Neuronal stem cell (in vitro differentiated cells): Measurements from ENCODE around the gene SPZ1. TPM values are rescaled to one million over a fixed set of nuclear protein-coding genes. Genes with fewer than 3 reads are reported as not detected.

Experiments
- DNase-seq: peaks from one replicate; pipeline ENCODE4 v3.0.0-alpha.2; 2013; ENCODE audit warnings: low spot score
- H2AFZ ChIP-seq: one replicate; pipeline ENCODE4 v1.6.1; 2013; ENCODE audit warnings: mild to moderate bottlenecking, low read length, inconsistent platforms
- H2AK5ac ChIP-seq: 2 replicates; pipeline ENCODE4 v1.6.1; 2013; ENCODE audit warnings: low read depth, mild to moderate bottlenecking, inconsistent platforms, low read length, moderate library complexity, mixed read lengths
- H2BK120ac ChIP-seq: 2 replicates; pipeline ENCODE4 v1.6.1; 2013; ENCODE audit warnings: low read depth, mild to moderate bottlenecking, inconsistent platforms, low read length, moderate library complexity, mixed read lengths
- H2BK12ac ChIP-seq: one replicate; pipeline ENCODE4 v1.6.1; 2013; ENCODE audit warnings: low read length, inconsistent platforms
- H2BK15ac ChIP-seq: 2 replicates; pipeline ENCODE4 v1.6.1; 2013; ENCODE audit warnings: mild to moderate bottlenecking, low read length, inconsistent platforms, mixed read lengths
- H2BK5ac ChIP-seq: one replicate; pipeline ENCODE4 v1.6.1; 2013; ENCODE audit warnings: inconsistent platforms, mild to moderate bottlenecking, low read length, moderate library complexity
- H3K14ac ChIP-seq: one replicate; pipeline ENCODE4 v1.6.1; 2013; ENCODE audit warnings: low read length, inconsistent platforms
- H3K18ac ChIP-seq: 2 replicates; pipeline ENCODE4 v1.6.1; 2013; ENCODE audit warnings: low read length, inconsistent platforms
- H3K23ac ChIP-seq: 2 replicates; pipeline ENCODE4 v1.6.1; 2013; ENCODE audit warnings: low read depth, mild to moderate bottlenecking, mixed read lengths, low read length, inconsistent platforms; ENCODE audit not compliant: poor library complexity
- H3K27ac ChIP-seq: replicated peaks from 3 replicates; pipeline ENCODE4 v1.5.1; 2013; ENCODE audit warnings: low read length, inconsistent platforms
- H3K27me3 ChIP-seq, 3 experiments: 2 replicates each; pipeline ENCODE4 v1.6.1; 2013; ENCODE audit warnings: low read length in 3 of 3, mild to moderate bottlenecking in 2 of 3, inconsistent platforms in 1 of 3, low read depth in 1 of 3, mixed read lengths in 1 of 3, moderate library complexity in 1 of 3; ENCODE audit not compliant: control insufficient read depth in 3 of 3, insufficient read depth in 3 of 3
- H3K36me3 ChIP-seq, 2 donors: replicated peaks in 1 of 2; 2 replicates each; pipeline ENCODE4 v1.6.1; 2013; ENCODE audit warnings: low read length in 2 of 2; ENCODE audit not compliant: control insufficient read depth in 2 of 2, insufficient read depth in 2 of 2
- H3K4ac ChIP-seq: 2 replicates; pipeline ENCODE4 v1.6.1; 2013; ENCODE audit warnings: inconsistent platforms, mild to moderate bottlenecking, low read length, moderate library complexity
- H3K4me1 ChIP-seq, 2 donors: 1 replicate in 1 of 2; 2 replicates in 1 of 2; pipeline ENCODE4 v1.6.1; 2013; ENCODE audit warnings: low read length in 2 of 2, low read depth in 1 of 2; ENCODE audit not compliant: control insufficient read depth in 2 of 2, insufficient read depth in 1 of 2
- H3K4me2 ChIP-seq: one replicate; pipeline ENCODE4 v1.6.1; 2013; ENCODE audit warnings: mild to moderate bottlenecking, low read length, inconsistent platforms; ENCODE audit not compliant: insufficient read depth, poor library complexity, severe bottlenecking
- H3K4me3 ChIP-seq, 2 donors: 2 replicates each; pipeline ENCODE4 v1.5.1; 2013; ENCODE audit warnings: low read length in 2 of 2, mild to moderate bottlenecking in 2 of 2, inconsistent platforms in 1 of 2, moderate library complexity in 1 of 2
- H3K79me1 ChIP-seq: one replicate; pipeline ENCODE4 v1.6.1; 2013; ENCODE audit warnings: low read depth, mild to moderate bottlenecking, inconsistent platforms, low read length, moderate library complexity
- H3K9ac ChIP-seq: one replicate; pipeline ENCODE4 v1.6.1; 2013; ENCODE audit warnings: mild to moderate bottlenecking, low read depth, low read length, inconsistent platforms; ENCODE audit not compliant: poor library complexity
- H3K9me3 ChIP-seq, 2 donors: replicated peaks in 1 of 2; 2 replicates each; pipeline versions ENCODE3 to v1.6.1; 2013; ENCODE audit warnings: low read length in 2 of 2, mild to moderate bottlenecking in 2 of 2, inconsistent platforms in 1 of 2, low read depth in 1 of 2, mixed read lengths in 1 of 2, moderate library complexity in 1 of 2; ENCODE audit not compliant: control insufficient read depth in 2 of 2, insufficient read depth in 1 of 2
- H4K8ac ChIP-seq: one replicate; pipeline ENCODE4 v1.6.1; 2013; ENCODE audit warnings: low read depth, mild to moderate bottlenecking, inconsistent platforms, low read length, moderate library complexity
- H4K91ac ChIP-seq: one replicate; pipeline ENCODE4 v1.6.1; 2013; ENCODE audit warnings: low read length, low read depth, mild to moderate bottlenecking, inconsistent platforms; ENCODE audit not compliant: poor library complexity
- WGBS, 2 donors: extraction: QIAGEN DNeasy Blood & Tissue Kit; methylation state at CpG; one replicate each; pipeline ENCODE4 v1.1.7; 2013; ENCODE audit warnings: missing lambda C conversion rate in 2 of 2, mixed read lengths in 1 of 2; ENCODE audit not compliant: insufficient read length in 2 of 2, insufficient replicate concordance in 1 of 2; ENCODE audit errors: extremely low coverage in 2 of 2; 5-methylcytosine and 5-hydroxymethylcytosine counted together
- small RNA-seq: library from polyadenylated mRNA; stranded (forward); fragments of <200 nt; extraction: miRNeasy Mini kit (QIAGEN cat#:217004); gene quantifications from one replicate; pipeline ENCODE3, GENCODE V24; 2013; ENCODE audit not compliant: insufficient read depth

SPZ1 gene

DNA sequence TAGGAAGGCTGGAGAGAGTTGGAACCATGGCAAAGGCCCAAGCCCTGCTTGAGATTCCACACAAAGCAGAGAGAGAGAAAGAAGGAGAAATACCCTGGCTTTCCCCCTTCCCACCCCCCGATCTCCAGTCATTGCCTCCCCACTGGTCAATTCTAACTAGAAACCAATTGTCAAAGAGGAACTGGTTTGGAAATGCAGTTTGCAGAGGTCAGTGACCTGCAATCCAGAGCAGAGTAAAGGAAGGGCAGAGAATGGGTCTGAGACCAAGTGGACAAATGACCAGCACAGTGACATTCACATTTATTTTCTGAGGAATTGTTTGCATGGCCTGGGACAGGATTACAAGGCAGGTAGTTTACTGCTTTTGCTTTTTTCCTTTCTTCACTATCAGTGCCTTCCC is 50.6 kb downstream of the SPZ1 start:
- H2BK5ac ChIP-seq = no peak overlapping the region
- peak overlapping the region; percentile 85 for H3K27ac ChIP-seq
- H3K4me1 ChIP-seq = peaks cover 7 to 21% of the 10 kb centered on the region in 2 donors
- H3K14ac ChIP-seq = no peak overlapping the region
- H3K18ac ChIP-seq = no peak overlapping the region
- H2BK12ac ChIP-seq = no peak overlapping the region
- H3K4ac ChIP-seq = no peak overlapping the region
- WGBS, 2 donors = no CpG with 5 or more reads among the region's 1 CpG
- no peak overlapping the region for H2AK5ac ChIP-seq
- no peak overlapping the region for H4K91ac ChIP-seq
- H4K8ac ChIP-seq = no peak overlapping the region
- H3K79me1 ChIP-seq = no peaks in the 10 kb centered on the region
- no peak overlapping the region for H3K4me2 ChIP-seq
- no peak overlapping the region for H2BK15ac ChIP-seq
- H2AFZ ChIP-seq = peak overlapping the region; percentile 81
- no peak for DNase-seq
- peaks cover 2 to 3% of the 10 kb centered on the region in 2 donors for H3K9me3 ChIP-seq
- no peaks in the 10 kb centered on the region for H3K36me3 ChIP-seq
- H3K4me3 ChIP-seq = peak overlapping the region in 1 of 2 donors; percentile 13
- no peak overlapping the region for H2BK120ac ChIP-seq
- H3K27me3 ChIP-seq = no peaks in the 10 kb centered on the region
- H3K9ac ChIP-seq = no peak overlapping the region
- H3K23ac ChIP-seq = no peak overlapping the region

Small RNA genes within 50 kb of the gene (small RNA-seq; reads per million reads assigned to genes)
- gene AC026410.2 (not detected), gene RF00322 (not detected), gene RNU6-211P (not detected)
